ENCODE measurements around the gene RANBP9.

GRCh38 chr6:13695252-13695651, 16.4 kb downstream of the RANBP9 start:
- TF ChIP-seq REST (IDR thresholded peaks at IDR 0.05; ENCODE audit: insufficient read depth in 1 of 2, low read depth in 2 of 2, low read length in 2 of 2), result no peak
- TF ChIP-seq TAF1 (IDR thresholded peaks at IDR 0.05; ENCODE audit: borderline replicate concordance, insufficient read depth, low read length), result no peak
- no peak for TF ChIP-seq POLR2AphosphoS5 (IDR thresholded peaks at IDR 0.05; ENCODE audit: low read depth, low read length)
- no peak for TF ChIP-seq SIN3A (IDR thresholded peaks at IDR 0.05; ENCODE audit: borderline replicate concordance, insufficient read depth, low read length)

Data from PFSK-1 (cell line).